Astrocyte of the spinal cord (primary cell): ENCODE measurements around the gene ASPG.

Experiments
- DNase-seq: peaks from one replicate; pipeline ENCODE4 v3.0.0; 2011; ENCODE audit warnings: low read depth, low spot score
- H3K4me3 ChIP-seq: 2 replicates; pipeline ENCODE4 v1.5.1; 2011; ENCODE audit warnings: low read depth, mild to moderate bottlenecking, low read length, moderate library complexity
- in situ Hi-C: cut with HindIII; loops from 2 replicates; pipeline ENCODE4 v1.10.0; 2017; ENCODE audit warnings: low sequenced_read_pairs
- TF ChIP-seq, protein P1 (sequence below): IDR thresholded peaks from 2 replicates; pipeline ENCODE4 v1.5.1; 2012; ENCODE audit warnings: low read depth, mild to moderate bottlenecking, low read length, inconsistent platforms

The ASPG gene

GRCh38 chr14:104157016-104157928 is 71.8 kb downstream of the ASPG start:
- no peak for DNase-seq
- no peak overlapping the region for H3K4me3 ChIP-seq
- TF ChIP-seq, protein P1, sequence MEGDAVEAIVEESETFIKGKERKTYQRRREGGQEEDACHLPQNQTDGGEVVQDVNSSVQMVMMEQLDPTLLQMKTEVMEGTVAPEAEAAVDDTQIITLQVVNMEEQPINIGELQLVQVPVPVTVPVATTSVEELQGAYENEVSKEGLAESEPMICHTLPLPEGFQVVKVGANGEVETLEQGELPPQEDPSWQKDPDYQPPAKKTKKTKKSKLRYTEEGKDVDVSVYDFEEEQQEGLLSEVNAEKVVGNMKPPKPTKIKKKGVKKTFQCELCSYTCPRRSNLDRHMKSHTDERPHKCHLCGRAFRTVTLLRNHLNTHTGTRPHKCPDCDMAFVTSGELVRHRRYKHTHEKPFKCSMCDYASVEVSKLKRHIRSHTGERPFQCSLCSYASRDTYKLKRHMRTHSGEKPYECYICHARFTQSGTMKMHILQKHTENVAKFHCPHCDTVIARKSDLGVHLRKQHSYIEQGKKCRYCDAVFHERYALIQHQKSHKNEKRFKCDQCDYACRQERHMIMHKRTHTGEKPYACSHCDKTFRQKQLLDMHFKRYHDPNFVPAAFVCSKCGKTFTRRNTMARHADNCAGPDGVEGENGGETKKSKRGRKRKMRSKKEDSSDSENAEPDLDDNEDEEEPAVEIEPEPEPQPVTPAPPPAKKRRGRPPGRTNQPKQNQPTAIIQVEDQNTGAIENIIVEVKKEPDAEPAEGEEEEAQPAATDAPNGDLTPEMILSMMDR = no peak
- in situ Hi-C loops = no loop called here

- TF ChIP-seq, protein P1 = no peak
- in situ Hi-C loops = no loop called here
- no peak overlapping the region for H3K4me3 ChIP-seq
- DNase-seq = no peak
Observed at GRCh38 chr14:104158827-104159798, 73.6 kb downstream of the ASPG start.

GRCh38 chr14:104159990-104160389 is 74.5 kb downstream of the ASPG start:
- TF ChIP-seq, protein P1 = no peak
- in situ Hi-C loops = no loop called here
- no peak overlapping the region for H3K4me3 ChIP-seq
- DNase-seq = no peak

DNA sequence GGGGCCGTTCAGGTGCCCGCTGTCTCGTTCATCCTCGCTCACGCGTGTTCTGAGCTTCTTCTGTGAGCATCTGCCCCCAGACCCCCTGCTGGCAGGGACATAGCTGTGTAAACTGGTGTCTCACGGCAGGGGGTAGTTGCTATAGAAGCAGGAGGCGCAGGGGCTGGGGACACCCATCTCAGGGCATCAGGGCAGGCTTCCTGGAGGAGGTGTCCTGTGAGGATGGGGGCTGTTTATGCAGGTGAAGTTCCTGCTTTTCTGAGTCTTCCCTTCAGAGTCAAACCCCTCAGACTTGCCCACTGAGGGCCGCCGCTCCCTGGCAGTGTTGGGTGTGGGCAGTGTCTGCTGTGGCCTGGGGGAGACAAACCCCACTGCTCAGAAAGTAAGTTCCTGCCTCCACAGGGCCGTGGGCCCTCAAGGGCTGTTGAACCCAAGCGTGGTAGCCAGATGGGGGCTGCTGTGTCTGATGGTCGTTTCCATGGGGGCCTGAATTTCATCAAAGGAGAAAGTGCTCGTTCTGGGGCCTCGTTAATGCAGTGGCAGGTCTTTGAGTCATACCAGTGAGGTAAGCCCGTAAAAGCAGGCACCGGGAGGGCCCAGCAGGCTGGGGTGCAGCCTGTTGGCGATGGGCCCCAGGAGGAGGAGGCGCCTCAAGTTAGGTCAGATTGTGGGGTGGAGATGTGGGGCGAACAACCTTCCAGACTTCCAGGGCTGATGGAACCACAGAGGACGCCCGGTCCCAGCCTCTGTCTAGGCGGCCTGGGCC is 76.3 kb downstream of the ASPG start:
- no peak overlapping the region for H3K4me3 ChIP-seq
- TF ChIP-seq, protein P1 = no peak
- in situ Hi-C loops = no loop called here
- DNase-seq = no peak

DNA sequence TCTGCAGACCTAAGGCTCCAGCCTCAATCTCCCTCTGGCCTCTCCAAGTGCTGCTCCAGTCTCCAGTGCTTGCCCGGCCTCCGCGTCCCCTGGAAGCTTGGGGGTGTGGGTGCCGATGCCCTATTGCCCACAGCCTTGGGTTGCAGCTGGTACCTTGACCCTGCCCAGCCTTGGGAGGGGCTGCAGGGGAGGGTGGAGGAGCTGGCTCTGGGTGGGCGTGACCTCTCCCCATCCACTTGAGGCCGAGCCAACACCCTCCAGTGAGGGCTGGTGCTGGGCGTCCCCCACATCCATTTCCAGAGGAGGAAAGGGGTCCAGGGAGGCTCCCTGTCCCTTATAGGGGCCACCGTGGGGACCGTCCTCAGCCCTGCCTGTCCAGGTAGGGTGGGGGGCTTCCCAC is 77.0 kb downstream of the ASPG start:
- in situ Hi-C loops = no loop called here
- DNase-seq = no peak
- TF ChIP-seq, protein P1 = no peak
- H3K4me3 ChIP-seq = no peak overlapping the region

GRCh38 chr14:104163541-104163940 is 78.0 kb downstream of the ASPG start:
- DNase-seq = no peak
- TF ChIP-seq, protein P1 = no peak
- in situ Hi-C loops = no loop called here
- no peak overlapping the region for H3K4me3 ChIP-seq
